Stimulated activated CD8-positive, alpha-beta memory T cell treated with anti-CD3 and anti-CD28 coated beads, Interleukin-15, amount 100 ng/mL, for 1 hour (primary cell): Measurements from ENCODE around the gene HK1.

Experiments used
- DNase-seq: peaks from one replicate; pipeline ENCODE4 v3.0.0-alpha.2; 2020; ENCODE audit warnings: low read depth

The HK1 gene

GRCh38 chr10:69377191-69377590 lies 98.9 kb downstream of the HK1 start:
- no peak for DNase-seq

- no peak for DNase-seq
Measured at GRCh38 chr10:69377933-69378332, 99.6 kb downstream of the HK1 start.

DNA sequence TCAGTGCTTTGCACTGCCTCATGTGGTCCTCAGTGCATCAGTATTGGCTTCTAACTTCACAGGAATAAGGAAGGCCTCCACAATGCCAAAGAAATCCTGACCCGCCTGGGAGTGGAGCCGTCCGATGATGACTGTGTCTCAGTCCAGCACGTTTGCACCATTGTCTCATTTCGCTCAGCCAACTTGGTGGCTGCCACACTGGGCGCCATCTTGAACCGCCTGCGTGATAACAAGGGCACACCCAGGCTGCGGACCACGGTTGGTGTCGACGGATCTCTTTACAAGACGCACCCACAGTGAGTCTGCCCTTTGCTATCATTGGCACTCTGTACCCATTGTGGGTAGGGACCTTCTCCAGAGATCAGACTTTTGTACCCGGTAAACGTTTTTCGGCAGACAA lies 101.5 kb downstream of the HK1 start:
- DNase-seq, result no peak

DNA sequence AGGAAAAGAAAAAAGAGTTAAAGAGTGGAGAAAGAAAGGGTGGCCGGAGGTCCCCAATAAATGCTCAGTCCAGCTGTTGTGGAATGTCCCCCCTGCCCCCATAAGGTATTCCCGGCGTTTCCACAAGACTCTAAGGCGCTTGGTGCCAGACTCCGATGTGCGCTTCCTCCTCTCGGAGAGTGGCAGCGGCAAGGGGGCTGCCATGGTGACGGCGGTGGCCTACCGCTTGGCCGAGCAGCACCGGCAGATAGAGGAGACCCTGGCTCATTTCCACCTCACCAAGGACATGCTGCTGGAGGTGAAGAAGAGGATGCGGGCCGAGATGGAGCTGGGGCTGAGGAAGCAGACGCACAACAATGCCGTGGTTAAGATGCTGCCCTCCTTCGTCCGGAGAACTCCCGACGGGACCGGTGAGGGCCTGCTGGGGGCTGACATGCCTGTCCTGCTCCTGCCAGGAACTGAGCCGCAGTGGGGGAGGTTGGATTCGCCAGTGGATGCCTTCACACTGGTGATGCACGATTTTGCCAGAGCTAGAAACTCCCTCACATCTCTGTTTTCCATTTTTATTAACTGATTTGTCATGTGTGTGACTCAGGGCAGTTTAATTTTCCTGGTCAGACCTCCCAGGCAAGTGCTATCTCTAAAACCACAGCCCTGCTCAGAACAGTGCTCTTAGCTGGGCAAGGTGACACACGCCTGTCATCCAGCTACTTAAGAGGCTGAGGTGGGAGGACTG lies 104.3 kb downstream of the HK1 start:
- no peak for DNase-seq

DNA sequence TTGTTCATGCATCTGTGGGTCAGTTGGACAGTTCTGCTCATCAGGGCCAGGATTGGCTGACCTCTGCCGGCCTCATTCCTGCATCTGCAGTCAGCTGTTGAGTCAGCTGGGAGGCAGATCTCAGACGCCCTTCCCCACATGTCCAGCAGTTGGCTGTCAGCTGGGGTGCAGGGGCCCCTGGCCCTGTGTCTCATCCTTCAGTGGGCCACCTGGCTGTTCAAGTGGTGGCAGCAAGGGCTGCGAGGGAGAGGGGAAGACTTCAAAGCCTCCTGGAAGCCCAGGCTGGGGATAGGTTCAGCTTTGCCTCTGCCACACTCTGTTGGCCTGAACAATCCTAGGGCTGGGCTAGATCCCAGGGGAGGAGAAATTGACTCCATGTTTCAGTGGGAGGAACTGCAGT lies 105.3 kb downstream of the HK1 start:
- no peak for DNase-seq

- DNase-seq, result no peak
Measured at GRCh38 chr10:69384320-69384719, 106.0 kb downstream of the HK1 start.

GRCh38 chr10:69385454-69386350 lies 107.4 kb downstream of the HK1 start:
- no peak for DNase-seq

- DNase-seq, result no peak
Measured at GRCh38 chr10:69387500-69387899, 109.2 kb downstream of the HK1 start.

- no peak for DNase-seq
Measured at GRCh38 chr10:69388488-69388887, 110.2 kb downstream of the HK1 start.

- no peak for DNase-seq
Measured at GRCh38 chr10:69389827-69390490, 111.7 kb downstream of the HK1 start.

DNA sequence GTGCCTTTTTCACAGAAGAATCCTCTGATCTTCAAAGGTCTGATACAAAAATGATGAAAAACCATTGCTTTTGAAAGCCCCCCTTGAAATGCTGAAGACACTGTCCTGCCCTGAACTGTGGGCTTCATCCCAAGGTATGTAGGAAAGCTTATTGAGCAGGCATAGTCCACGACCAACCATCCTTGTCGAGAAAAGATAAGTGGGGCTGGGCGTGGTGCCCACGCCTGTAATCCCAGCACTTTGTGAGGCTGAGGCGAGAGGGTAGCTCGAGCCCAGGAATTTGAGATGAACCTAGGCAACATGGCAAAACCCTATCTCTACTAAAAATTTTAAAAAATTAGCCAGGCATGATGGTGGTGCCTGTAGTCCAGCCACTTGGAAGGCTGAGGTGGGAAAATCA lies 112.9 kb downstream of the HK1 start:
- no peak for DNase-seq

- peak; percentile 65 for DNase-seq
Measured at GRCh38 chr10:69392481-69393000, 114.2 kb downstream of the HK1 start.

- no peak for DNase-seq
Measured at GRCh38 chr10:69394020-69394419, 115.7 kb downstream of the HK1 start.

DNA sequence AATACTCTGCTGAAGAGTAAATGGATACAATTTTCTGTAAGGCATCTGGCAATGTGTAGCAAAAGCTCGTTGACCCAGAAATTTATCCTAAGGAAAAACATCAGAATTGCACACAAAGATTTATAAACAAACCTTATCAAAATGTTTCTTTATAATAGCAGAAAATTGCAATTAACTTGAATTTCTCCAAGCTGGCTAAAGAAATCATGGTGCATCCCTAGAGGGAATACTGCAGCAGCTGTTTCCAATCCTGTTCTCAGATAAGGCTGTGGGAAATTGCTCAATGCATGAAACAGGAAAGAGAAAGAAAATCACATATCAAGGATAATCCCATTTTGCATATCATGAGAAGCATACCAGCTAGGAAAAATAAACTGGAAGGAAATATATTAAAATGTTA lies 119.7 kb downstream of the HK1 start:
- no peak for DNase-seq

DNA sequence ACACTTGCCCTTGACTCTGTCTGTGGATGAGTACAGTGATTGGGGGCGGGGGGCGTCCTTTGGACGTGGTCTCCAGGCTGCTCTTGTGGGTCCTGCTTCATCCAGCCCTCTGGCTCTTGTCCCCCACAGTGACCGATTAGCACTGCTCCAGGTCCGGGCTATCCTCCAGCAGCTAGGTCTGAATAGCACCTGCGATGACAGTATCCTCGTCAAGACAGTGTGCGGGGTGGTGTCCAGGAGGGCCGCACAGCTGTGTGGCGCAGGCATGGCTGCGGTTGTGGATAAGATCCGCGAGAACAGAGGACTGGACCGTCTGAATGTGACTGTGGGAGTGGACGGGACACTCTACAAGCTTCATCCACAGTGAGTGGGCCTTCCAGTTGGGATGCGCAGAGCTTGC lies 120.2 kb downstream of the HK1 start:
- DNase-seq, result no peak

GRCh38 chr10:69400936-69401335 lies 122.6 kb downstream of the HK1 start:
- DNase-seq, result no peak

DNA sequence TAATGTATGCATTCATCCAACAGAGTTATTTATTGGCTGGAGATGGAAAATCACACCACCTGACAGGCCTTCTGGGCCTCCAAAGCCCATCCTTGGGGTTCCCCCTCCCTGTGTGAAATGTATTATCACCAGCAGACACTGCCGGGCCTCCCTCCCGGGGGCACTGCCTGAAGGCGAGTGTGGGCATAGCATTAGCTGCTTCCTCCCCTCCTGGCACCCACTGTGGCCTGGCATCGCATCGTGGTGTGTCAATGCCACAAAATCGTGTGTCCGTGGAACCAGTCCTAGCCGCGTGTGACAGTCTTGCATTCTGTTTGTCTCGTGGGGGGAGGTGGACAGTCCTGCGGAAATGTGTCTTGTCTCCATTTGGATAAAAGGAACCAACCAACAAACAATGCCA lies 123.1 kb downstream of the HK1 start:
- DNase-seq, result no peak

DNA sequence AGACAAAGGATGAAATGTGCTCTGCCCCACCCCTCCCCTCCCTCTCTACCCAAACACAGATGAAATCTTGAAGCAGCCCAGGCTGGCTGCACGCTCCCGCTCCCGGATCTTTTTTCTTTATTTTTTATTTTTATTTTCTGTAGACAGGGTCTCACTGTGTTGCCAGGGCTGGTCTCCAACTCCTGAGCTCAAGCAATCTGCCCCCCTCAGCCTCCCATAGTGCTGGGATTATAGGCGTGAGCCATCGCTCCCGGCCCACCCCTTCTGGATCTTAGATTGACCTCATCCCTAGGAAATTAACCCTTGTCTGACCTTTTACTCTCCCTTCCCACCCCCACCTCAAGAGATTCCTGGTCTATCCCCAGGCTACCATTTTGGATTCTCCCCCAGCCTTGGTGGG lies 124.1 kb downstream of the HK1 start:
- no peak for DNase-seq

GRCh38 chr10:69403066-69403465 lies 124.8 kb downstream of the HK1 start:
- no peak for DNase-seq

GRCh38 chr10:69403519-69403918 lies 125.2 kb downstream of the HK1 start:
- DNase-seq, result no peak

DNA sequence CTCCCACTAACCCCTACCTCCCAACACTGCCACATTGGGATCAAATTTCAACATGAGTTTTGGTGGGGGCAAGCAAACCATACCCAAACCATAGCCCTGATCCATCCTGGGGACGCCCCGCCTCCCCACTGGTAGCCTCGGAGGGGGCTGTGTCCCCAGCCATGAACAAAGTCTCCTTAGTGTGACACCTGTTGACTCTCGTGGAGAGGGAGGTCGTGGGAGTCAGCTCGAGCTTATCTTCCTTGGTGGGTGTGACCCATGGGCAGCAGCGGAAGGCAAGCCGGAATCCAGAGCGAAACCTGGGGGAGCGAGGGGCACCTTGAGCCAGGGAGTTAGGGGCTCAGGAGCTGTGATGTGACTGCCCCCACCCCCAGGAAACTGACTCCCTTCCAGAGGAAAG lies 126.5 kb downstream of the HK1 start:
- DNase-seq, result no peak

- DNase-seq, result no peak
Measured at GRCh38 chr10:69405221-69405620, 126.9 kb downstream of the HK1 start.
